NT2/D1 (cell line): ENCODE data around the gene PDGFRB.

Experiments
- YY1 ChIP-seq: IDR thresholded peaks from 2 replicates; pipeline ENCODE4 v1.6.1; 2011; ENCODE audit not compliant: insufficient read length, insufficient read depth
- ZNF274 ChIP-seq: IDR thresholded peaks from 2 replicates; pipeline ENCODE4 v1.6.1; 2011; ENCODE audit warnings: mild to moderate bottlenecking, low read depth, low read length

GRCh38 chr5:150175076-150175475 is 19.4 kb upstream of the PDGFRB start:
- TF ChIP-seq YY1 (no peak), ZNF274 (no peak)
